Mammary epithelial cell (primary cell): ENCODE data around the gene PCDH15.

ENCODE experiments used
- CTCF ChIP-seq, 2 donors: IDR thresholded peaks in 1 of 2; conservative IDR thresholded peaks in 1 of 2; 2 replicates each; pipeline ENCODE4 v1.5.1; 2011 to 2012; ENCODE audit warnings: inconsistent platforms in 2 of 2, low read length in 2 of 2, mild to moderate bottlenecking in 2 of 2, control low read depth in 1 of 2, low read depth in 1 of 2; ENCODE audit not compliant: insufficient read depth in 1 of 2; ENCODE audit errors: extremely low read depth in 1 of 2
- EZH2 ChIP-seq: IDR thresholded peaks from 2 replicates; pipeline ENCODE4 v1.6.1; 2012; ENCODE audit warnings: low read length, inconsistent platforms, borderline replicate concordance

- no peak for TF ChIP-seq CTCF (conservative IDR thresholded peaks at IDR 0.05 in 1 of 2, IDR thresholded peaks at IDR 0.05 in 1 of 2; ENCODE audit: extremely low read depth in 1 of 2, insufficient read depth in 1 of 2, low read depth in 1 of 2, low read length in 2 of 2)
- no peak for TF ChIP-seq EZH2
Observed at GRCh38 chr10:54066646-54067045, 734.4 kb downstream of the PCDH15 start.
